Immature natural killer cell (primary cell): ENCODE results near the gene AMN. TPM values are rescaled to one million over a fixed set of nuclear protein-coding genes. Genes with fewer than 3 reads are reported as not detected.
"Not testable (repeated sequence)": the region's sequence is repeated elsewhere in the genome, so short reads cannot be mapped to it uniquely, and the experiment has no call there.

Source experiments
- DNase-seq, 3 donors: peaks; one replicate each; pipeline ENCODE4 v3.0.0; 2022; ENCODE audit warnings: mixed read lengths in 1 of 3
- H3K27ac Mint-ChIP-seq, 6 donors: one replicate each; pipeline ENCODE4 v1.8.0; 2020; ENCODE audit warnings: mixed read lengths in 6 of 6, mild to moderate bottlenecking in 5 of 6, inconsistent platforms in 4 of 6, moderate library complexity in 3 of 6
- H3K27me3 Mint-ChIP-seq, 3 donors: one replicate each; pipeline ENCODE4 v1.8.0; 2020 to 2021; ENCODE audit warnings: low read depth in 3 of 3, mild to moderate bottlenecking in 3 of 3, mixed read lengths in 3 of 3, moderate library complexity in 3 of 3, inconsistent platforms in 1 of 3
- H3K36me3 Mint-ChIP-seq, 3 donors: one replicate each; pipeline ENCODE4 v1.8.0; 2020; ENCODE audit warnings: mixed read lengths in 3 of 3, inconsistent platforms in 2 of 3, mild to moderate bottlenecking in 2 of 3
- H3K4me1 Mint-ChIP-seq, 2 donors: one replicate each; pipeline ENCODE4 v1.8.0; 2020; ENCODE audit warnings: inconsistent platforms in 2 of 2, mild to moderate bottlenecking in 2 of 2, mixed read lengths in 2 of 2, moderate library complexity in 1 of 2
- H3K4me3 Mint-ChIP-seq, 5 donors: one replicate each; pipeline ENCODE4 v1.8.0; 2020; ENCODE audit warnings: mild to moderate bottlenecking in 5 of 5, mixed read lengths in 5 of 5, inconsistent platforms in 3 of 5, moderate library complexity in 3 of 5
- H3K9me3 Mint-ChIP-seq, 6 donors: one replicate each; pipeline ENCODE4 v1.8.0; 2020; ENCODE audit warnings: mild to moderate bottlenecking in 6 of 6, mixed read lengths in 6 of 6, inconsistent platforms in 4 of 6, moderate library complexity in 3 of 6
- polyA plus RNA-seq, 3 donors: library from polyadenylated mRNA; unstranded; fragments of 300-500 nt; fragmentation: Illumina TruSeq; gene quantifications; one replicate each; pipeline ENCODE4 v1.2.3, GENCODE V29; 2021

AMN gene
- polyA plus RNA-seq, 3 donors from 2014 or later = 0.52 to 1.2 TPM; not detected in 1

DNA sequence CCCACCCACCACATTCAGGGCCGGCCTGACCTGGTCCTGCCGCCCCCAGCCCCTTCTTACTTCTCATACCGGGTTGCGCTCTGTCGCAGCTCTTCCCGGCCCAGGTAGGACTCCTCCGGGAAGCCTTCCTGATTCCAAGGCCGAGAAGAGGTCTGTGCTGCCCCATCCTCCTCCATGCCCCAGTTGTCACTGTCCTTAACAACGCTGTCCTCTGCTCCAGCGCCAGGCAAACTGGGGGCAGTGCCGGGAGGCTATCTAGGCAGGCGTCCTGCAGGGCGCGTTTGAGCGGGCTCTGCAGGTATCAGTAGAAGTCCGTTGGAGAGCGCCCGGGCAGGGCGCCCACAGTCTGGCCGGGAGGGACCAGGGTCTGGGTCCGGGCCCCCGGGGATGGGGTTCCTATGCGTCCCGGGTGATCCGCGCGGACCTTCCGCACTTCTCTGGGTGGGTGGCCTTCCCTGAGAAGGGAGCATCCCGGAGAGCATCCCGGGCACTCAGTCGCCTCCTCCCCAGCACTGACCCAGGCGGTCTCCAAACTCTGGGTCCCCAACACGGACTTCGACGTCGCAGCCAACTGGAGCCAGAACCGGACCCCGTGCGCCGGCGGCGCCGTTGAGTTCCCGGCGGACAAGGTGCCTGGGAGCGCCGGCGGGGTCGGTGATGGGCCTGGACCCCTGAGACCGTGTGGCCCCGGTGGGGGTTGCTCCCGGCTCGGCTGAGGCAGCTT, 900 bp downstream of the AMN start:
- Mint-ChIP-seq H3K36me3 (no peaks in the 10 kb centered on the region), H3K9me3 (no peaks in the 10 kb centered on the region), H3K4me1 (peaks cover 0 to 1% of the 10 kb centered on the region in 2 donors), H3K4me3 (peak overlapping the region in 1 of 5 donors; percentile 43), H3K27ac (no peak overlapping the region), H3K27me3 (peaks cover 1 to 6% (median 6%) of the 10 kb centered on the region in 3 donors)
- no peak for DNase-seq

- no peaks in the 10 kb centered on the region for H3K9me3 Mint-ChIP-seq
- no peak overlapping the region for H3K4me3 Mint-ChIP-seq
- no peak overlapping the region for H3K27ac Mint-ChIP-seq
- H3K4me1 Mint-ChIP-seq = peaks cover 0 to 3% of the 10 kb centered on the region in 2 donors
- peaks cover 1 to 6% (median 6%) of the 10 kb centered on the region in 3 donors for H3K27me3 Mint-ChIP-seq
- H3K36me3 Mint-ChIP-seq = no peaks in the 10 kb centered on the region
- no peak for DNase-seq
These were observed 1.5 kb downstream of the AMN start for GRCh38 chr14:102923925-102924486.

- no peaks in the 10 kb centered on the region for H3K9me3 Mint-ChIP-seq
- peaks cover 1 to 6% (median 6%) of the 10 kb centered on the region in 3 donors for H3K27me3 Mint-ChIP-seq
- no peak overlapping the region for H3K4me3 Mint-ChIP-seq
- peaks cover 0 to 3% of the 10 kb centered on the region in 2 donors for H3K4me1 Mint-ChIP-seq
- H3K27ac Mint-ChIP-seq = no peak overlapping the region
- DNase-seq = no peak
- no peaks in the 10 kb centered on the region for H3K36me3 Mint-ChIP-seq
These were observed 2.4 kb downstream of the AMN start for GRCh38 chr14:102924632-102925588.

DNA sequence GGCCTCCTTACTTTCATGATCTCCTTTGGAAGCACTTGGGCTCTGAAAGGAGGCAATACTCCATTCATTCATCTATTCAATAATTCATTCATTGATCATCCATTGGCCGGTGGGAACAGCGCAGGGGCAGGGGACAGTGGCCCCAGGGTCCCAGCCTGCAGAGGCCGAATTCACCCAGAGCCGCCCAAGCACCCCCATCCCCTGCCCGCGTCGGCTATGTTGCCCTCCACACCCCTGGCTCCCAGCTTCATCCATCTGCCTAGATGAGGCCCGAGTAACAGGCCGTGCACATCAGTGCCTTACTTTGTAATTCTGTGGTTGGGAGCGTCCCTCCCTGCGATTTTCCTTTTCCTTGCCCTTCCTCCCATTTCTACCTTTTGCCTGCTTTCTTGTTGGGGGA, 3.2 kb downstream of the AMN start:
- no peak overlapping the region for H3K4me3 Mint-ChIP-seq
- no peak for DNase-seq

DNA sequence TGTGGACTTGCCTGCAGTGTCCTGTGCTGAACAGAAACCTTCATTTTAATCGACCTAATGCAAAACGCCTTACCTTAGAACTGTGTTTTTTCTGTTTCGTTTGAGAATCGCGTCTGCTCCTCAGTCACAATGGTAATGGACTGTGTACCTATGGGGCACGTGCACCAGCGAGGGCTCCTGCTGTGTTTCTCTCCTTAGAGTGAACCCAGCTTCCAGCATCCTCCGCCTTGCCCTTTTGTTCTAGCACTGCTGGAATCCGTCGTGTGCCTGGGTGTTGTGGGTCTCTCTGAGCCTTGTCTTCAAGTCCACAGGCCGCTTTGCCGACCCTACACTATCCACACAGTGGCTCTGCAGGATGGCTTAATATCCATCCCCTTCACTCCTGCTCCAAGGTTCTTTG, 3.6 kb downstream of the AMN start:
- Mint-ChIP-seq H3K36me3 (no peaks in the 10 kb centered on the region), H3K9me3 (no peaks in the 10 kb centered on the region), H3K4me3 (no peak overlapping the region), H3K27me3 (peaks cover 1 to 6% (median 6%) of the 10 kb centered on the region in 3 donors), H3K27ac (no peak overlapping the region), H3K4me1 (peaks cover 0 to 3% of the 10 kb centered on the region in 2 donors)
- DNase-seq = no peak

More for the DNA sequence above, 3.2 kb downstream of the AMN start:
- peaks cover 0 to 3% of the 10 kb centered on the region in 2 donors for H3K4me1 Mint-ChIP-seq
- H3K27me3 Mint-ChIP-seq = peaks cover 1 to 6% (median 6%) of the 10 kb centered on the region in 3 donors
- H3K9me3 Mint-ChIP-seq = no peaks in the 10 kb centered on the region
- no peak overlapping the region for H3K27ac Mint-ChIP-seq
- H3K36me3 Mint-ChIP-seq = no peaks in the 10 kb centered on the region

- H3K27ac Mint-ChIP-seq, H3K27me3 Mint-ChIP-seq, H3K36me3 Mint-ChIP-seq, H3K4me1 Mint-ChIP-seq, H3K9me3 Mint-ChIP-seq, H3K4me3 Mint-ChIP-seq, DNase-seq: not testable (repeated sequence)
These were observed 4.4 kb downstream of the AMN start for GRCh38 chr14:102926840-102927239.

DNA sequence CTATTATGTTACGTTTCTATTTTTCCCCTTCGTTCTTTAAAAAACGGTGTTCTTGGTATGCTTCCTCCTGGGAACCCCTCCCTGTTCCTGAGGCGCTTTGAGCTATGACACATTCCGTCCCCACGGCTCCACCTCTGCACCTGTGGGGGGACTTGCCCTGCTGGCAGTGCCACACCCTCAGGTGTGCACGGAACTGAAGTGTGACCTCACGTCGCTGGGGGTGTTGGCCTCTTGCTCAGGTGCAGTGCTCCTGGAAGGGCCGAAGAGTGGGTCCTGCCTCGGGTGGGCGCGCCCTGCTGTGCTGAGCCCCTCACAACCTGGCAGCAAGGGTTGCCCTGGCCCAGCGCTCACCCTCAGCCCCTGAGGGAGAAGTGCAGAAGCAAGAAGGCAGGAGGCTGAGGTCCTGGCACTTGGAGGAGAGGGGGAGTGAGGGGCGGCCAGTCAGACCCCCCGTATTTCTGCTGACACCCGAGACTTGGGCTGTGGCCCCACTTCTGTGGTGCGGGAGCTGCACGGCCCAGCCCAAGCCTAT, 4.9 kb downstream of the AMN start:
- Mint-ChIP-seq H3K27ac (no peak overlapping the region), H3K36me3 (no peaks in the 10 kb centered on the region), H3K4me3 (peak overlapping the region; percentile 53 to 82 (median 56)), H3K9me3 (no peaks in the 10 kb centered on the region), H3K27me3 (peaks cover 1 to 10% (median 7%) of the 10 kb centered on the region in 3 donors), H3K4me1 (peaks cover 0 to 3% of the 10 kb centered on the region in 2 donors)
- no peak for DNase-seq

GRCh38 chr14:102927878-102928411, 5.5 kb downstream of the AMN start:
- Mint-ChIP-seq H3K4me3 (peak overlapping the region; percentile 53 to 82 (median 56)), H3K9me3 (no peaks in the 10 kb centered on the region), H3K36me3 (no peaks in the 10 kb centered on the region), H3K4me1 (peaks cover 0 to 3% of the 10 kb centered on the region in 2 donors), H3K27me3 (peaks cover 1 to 10% (median 7%) of the 10 kb centered on the region in 3 donors), H3K27ac (no peak overlapping the region)
- DNase-seq = no peak

GRCh38 chr14:102928412-102929240, 6.2 kb downstream of the AMN start:
- peak; percentile 63 to 68 (median 65) for DNase-seq
- peaks cover 1 to 10% (median 7%) of the 10 kb centered on the region in 3 donors for H3K27me3 Mint-ChIP-seq
- peaks cover 0 to 3% of the 10 kb centered on the region in 2 donors for H3K4me1 Mint-ChIP-seq
- H3K36me3 Mint-ChIP-seq = no peaks in the 10 kb centered on the region
- H3K27ac Mint-ChIP-seq = no peak overlapping the region
- H3K4me3 Mint-ChIP-seq = peak overlapping the region; percentile 69 to 83 (median 82)
- no peaks in the 10 kb centered on the region for H3K9me3 Mint-ChIP-seq

DNA sequence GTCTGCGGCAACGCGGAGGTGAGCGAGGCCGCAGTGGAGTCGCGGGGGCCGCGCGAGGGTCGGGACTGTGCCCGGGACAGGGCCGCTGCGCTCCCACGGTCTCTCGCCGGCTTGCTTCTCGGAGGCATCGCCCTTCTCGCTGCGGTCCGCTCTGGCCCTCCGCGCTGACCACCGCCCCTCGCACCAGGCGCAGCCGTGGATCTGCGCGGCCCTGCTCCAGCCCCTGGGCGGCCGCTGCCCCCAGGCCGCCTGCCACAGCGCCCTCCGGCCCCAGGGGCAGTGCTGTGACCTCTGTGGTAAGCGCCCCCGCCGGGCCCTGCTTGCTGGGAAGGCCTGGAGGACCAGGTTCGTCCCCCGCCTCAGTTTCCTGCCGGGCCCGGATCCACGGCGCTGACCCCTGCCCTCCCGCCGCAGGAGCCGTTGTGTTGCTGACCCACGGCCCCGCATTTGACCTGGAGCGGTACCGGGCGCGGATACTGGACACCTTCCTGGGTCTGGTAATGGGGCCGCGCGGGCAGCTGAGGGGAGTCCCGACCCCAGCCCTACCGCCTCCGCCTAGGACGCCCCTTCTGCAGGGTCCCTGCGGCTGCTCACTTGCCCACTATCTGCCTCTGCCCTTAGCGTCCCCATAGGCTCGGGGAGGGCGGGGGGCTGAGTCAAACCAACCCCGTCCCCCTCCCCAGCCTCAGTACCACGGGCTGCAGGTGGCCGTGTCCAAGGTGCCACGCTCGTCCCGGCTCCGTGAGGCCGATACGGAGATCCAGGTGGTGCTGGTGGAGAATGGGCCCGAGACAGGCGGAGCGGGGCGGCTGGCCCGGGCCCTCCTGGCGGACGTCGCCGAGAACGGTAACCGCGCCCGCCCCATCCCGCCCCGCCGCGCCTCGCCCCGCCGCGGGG, 7.0 kb downstream of the AMN start:
- Mint-ChIP-seq H3K27ac (no peak overlapping the region), H3K36me3 (no peaks in the 10 kb centered on the region), H3K4me3 (peak overlapping the region in 1 of 5 donors; percentile 46), H3K9me3 (no peaks in the 10 kb centered on the region), H3K4me1 (peaks cover 0 to 3% of the 10 kb centered on the region in 2 donors), H3K27me3 (peaks cover 0 to 8% (median 6%) of the 10 kb centered on the region in 3 donors)
- no peak for DNase-seq

DNA sequence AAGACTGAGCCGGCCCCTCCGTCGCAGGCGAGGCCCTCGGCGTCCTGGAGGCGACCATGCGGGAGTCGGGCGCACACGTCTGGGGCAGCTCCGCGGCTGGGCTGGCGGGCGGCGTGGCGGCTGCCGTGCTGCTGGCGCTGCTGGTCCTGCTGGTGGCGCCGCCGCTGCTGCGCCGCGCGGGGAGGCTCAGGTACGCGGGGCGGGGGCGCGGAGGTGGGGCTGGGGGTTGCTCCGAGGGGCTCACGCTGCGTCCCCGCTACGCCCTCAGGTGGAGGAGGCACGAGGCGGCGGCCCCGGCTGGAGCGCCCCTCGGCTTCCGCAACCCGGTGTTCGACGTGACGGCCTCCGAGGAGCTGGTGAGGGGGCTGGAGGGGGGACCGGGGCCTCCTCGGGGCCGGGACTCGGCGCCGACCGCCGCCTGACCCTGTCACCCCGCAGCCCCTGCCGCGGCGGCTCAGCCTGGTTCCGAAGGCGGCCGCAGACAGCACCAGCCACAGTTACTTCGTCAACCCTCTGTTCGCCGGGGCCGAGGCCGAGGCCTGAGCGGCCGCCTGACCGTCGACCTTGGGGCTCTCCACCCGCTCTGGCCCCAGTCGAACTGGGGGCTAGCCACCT, 7.8 kb downstream of the AMN start:
- H3K4me3 Mint-ChIP-seq = peak overlapping the region in 1 of 5 donors; percentile 3
- H3K27ac Mint-ChIP-seq = no peak overlapping the region
- no peaks in the 10 kb centered on the region for H3K9me3 Mint-ChIP-seq
- peaks cover 0 to 3% of the 10 kb centered on the region in 2 donors for H3K4me1 Mint-ChIP-seq
- no peaks in the 10 kb centered on the region for H3K36me3 Mint-ChIP-seq
- DNase-seq = no peak
- peaks cover 0 to 8% (median 4%) of the 10 kb centered on the region in 3 donors for H3K27me3 Mint-ChIP-seq
